GM12878 (cell line): Measurements from ENCODE around the gene CDK17.

ENCODE experiments used
- CTCF ChIP-seq, 3 experiments: IDR thresholded peaks in 2 of 3; conservative IDR thresholded peaks in 1 of 3; 2 replicates each; pipeline ENCODE4 v1.5.1; 2011; ENCODE audit warnings: low read depth in 3 of 3, low read length in 3 of 3, mild to moderate bottlenecking in 3 of 3, control low read depth in 2 of 3, moderate library complexity in 2 of 3, inconsistent platforms in 1 of 3, mixed read lengths in 1 of 3; ENCODE audit not compliant: control insufficient read depth in 2 of 3, insufficient read depth in 1 of 3; ENCODE audit errors: extremely low read depth in 1 of 3
- POLR2A ChIP-seq: IDR thresholded peaks from 2 replicates; pipeline ENCODE4 v1.6.1; 2011; ENCODE audit warnings: low read depth, mild to moderate bottlenecking, low read length
- POLR2AphosphoS5 ChIP-seq: IDR thresholded peaks from 2 replicates; pipeline ENCODE4 v1.6.1; 2011; ENCODE audit warnings: mild to moderate bottlenecking, low read length, inconsistent platforms
- SMC3 ChIP-seq: IDR thresholded peaks from 2 replicates; pipeline ENCODE4 v1.6.1; 2011; ENCODE audit warnings: low read length, improper control_type of control experiment, borderline replicate concordance
- TAF1 ChIP-seq: IDR thresholded peaks from 2 replicates; pipeline ENCODE4 v1.6.1; 2011; ENCODE audit warnings: mild to moderate bottlenecking, low read depth, low read length, borderline replicate concordance
- TF ChIP-seq, protein P1 (sequence below): IDR thresholded peaks from 2 replicates; pipeline ENCODE4 v1.6.1; 2012; ENCODE audit warnings: low read depth, low read length, improper control_type of control experiment
- TF ChIP-seq, protein P2 (sequence below): fragments of 450-650 bp; formaldehyde crosslinking; IDR thresholded peaks from 2 replicates; pipeline ENCODE4 v1.4.0; 2020; ENCODE audit warnings: mild to moderate bottlenecking, moderate library complexity

- TF ChIP-seq POLR2A (no peak), TAF1 (no peak), POLR2AphosphoS5 (no peak), SMC3 (no peak), CTCF (IDR thresholded peaks at IDR 0.05 in 2 of 3, conservative IDR thresholded peaks at IDR 0.05 in 1 of 3; ENCODE audit: control insufficient read depth in 2 of 3, extremely low read depth in 1 of 3, insufficient read depth in 1 of 3, low read depth in 3 of 3, low read length in 3 of 3) (no peak)
- TF ChIP-seq, protein P1, sequence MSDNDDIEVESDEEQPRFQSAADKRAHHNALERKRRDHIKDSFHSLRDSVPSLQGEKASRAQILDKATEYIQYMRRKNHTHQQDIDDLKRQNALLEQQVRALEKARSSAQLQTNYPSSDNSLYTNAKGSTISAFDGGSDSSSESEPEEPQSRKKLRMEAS = no peak
- TF ChIP-seq, protein P2, sequence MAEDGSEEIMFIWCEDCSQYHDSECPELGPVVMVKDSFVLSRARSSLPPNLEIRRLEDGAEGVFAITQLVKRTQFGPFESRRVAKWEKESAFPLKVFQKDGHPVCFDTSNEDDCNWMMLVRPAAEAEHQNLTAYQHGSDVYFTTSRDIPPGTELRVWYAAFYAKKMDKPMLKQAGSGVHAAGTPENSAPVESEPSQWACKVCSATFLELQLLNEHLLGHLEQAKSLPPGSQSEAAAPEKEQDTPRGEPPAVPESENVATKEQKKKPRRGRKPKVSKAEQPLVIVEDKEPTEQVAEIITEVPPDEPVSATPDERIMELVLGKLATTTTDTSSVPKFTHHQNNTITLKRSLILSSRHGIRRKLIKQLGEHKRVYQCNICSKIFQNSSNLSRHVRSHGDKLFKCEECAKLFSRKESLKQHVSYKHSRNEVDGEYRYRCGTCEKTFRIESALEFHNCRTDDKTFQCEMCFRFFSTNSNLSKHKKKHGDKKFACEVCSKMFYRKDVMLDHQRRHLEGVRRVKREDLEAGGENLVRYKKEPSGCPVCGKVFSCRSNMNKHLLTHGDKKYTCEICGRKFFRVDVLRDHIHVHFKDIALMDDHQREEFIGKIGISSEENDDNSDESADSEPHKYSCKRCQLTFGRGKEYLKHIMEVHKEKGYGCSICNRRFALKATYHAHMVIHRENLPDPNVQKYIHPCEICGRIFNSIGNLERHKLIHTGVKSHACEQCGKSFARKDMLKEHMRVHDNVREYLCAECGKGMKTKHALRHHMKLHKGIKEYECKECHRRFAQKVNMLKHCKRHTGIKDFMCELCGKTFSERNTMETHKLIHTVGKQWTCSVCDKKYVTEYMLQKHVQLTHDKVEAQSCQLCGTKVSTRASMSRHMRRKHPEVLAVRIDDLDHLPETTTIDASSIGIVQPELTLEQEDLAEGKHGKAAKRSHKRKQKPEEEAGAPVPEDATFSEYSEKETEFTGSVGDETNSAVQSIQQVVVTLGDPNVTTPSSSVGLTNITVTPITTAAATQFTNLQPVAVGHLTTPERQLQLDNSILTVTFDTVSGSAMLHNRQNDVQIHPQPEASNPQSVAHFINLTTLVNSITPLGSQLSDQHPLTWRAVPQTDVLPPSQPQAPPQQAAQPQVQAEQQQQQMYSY (CRISPR knock-in tag) = no peak
Measured at GRCh38 chr12:96313606-96314005, 86.6 kb downstream of the CDK17 start.
